Epithelial cell of alveolus of lung (primary cell): ENCODE measurements around the gene BPIFA2. TPM values are rescaled to one million over a fixed set of nuclear protein-coding genes. Genes with fewer than 3 reads are reported as not detected.

ENCODE experiments used
- total RNA-seq: library from RNA; depleted of rRNA; stranded (reverse); fragments of >200 nt; gene quantifications from 2 replicates; pipeline ENCODE4 v1.2.1, GENCODE V29; 2015

The BPIFA2 gene, protein sequence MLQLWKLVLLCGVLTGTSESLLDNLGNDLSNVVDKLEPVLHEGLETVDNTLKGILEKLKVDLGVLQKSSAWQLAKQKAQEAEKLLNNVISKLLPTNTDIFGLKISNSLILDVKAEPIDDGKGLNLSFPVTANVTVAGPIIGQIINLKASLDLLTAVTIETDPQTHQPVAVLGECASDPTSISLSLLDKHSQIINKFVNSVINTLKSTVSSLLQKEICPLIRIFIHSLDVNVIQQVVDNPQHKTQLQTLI
- total RNA-seq = not detected in 2 replicates

DNA sequence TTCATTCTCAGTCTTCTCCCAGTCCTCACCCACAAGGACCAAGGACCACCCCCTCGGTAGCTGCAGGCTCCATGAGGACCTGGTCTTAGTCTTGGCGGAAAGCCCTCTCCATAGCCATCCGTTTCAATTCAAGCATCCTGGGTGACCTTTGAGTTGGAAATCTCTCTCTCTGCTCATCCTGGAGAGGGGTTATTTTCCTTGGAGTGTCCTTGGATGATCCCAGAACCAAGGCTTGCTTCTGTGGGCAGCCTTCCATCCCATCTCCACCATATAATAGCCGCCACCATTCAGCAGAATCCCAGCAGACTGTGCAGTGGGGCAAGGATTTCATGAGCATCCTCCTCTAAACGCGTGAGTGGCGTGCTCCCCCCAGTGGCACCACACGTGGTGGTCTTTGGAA lies at the start of gene BPIFA2:
BPIFA2 (plus strand) TSS at position 301 of the 400 bp plus-strand sequence. CDS start 987 bp downstream, outside the sequence.

DNA sequence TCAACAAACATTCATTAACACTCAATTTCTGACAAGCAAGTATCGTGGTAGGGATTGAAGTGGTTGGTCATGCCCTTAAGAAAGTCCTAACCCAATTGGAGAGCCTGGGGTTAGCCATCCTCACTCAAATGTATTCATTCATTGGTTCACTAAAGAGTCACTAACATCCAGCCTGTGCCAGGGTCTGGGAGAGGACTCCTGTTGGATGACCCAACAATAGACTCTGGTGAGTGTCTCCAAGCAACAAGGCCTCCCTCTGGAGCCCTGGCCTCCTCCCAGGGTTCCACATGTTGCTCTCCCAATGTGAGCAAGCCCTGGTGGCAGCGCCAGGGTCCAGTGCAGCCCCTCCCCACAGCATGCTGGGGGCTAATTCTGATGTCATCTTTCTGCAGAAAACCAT lies 49.1 kb downstream of the BPIFA2 start, which contains the start of gene BPIFA3:
BPIFA3 (plus strand) TSS at position 301 of the 400 bp plus-strand sequence. CDS start 185 bp downstream, outside the sequence.

Other genes with a start within 250 kb of the BPIFA2 start
- not detected in 2 replicates for gene SUN5, start 163.7 kb upstream of the BPIFA2 start, total RNA-seq
- gene BPIFB2, start 160.5 kb upstream of the BPIFA2 start, total RNA-seq = not detected in 2 replicates
- gene BPIFB6, start 136.5 kb upstream of the BPIFA2 start, total RNA-seq = not detected in 2 replicates
- gene BPIFB3, start 114.3 kb upstream of the BPIFA2 start, total RNA-seq = not detected in 2 replicates
- gene BPIFB4, start 88.5 kb upstream of the BPIFA2 start, total RNA-seq = not detected in 2 replicates
- not detected in 2 replicates for gene BPIFA3, start 49.2 kb downstream of the BPIFA2 start, total RNA-seq
- not detected in 2 replicates for gene BPIFA1, start 67.8 kb downstream of the BPIFA2 start, total RNA-seq
- gene BPIFB1, start 115.1 kb downstream of the BPIFA2 start, total RNA-seq = not detected in 2 replicates
- gene CDK5RAP1, start 233.4 kb downstream of the BPIFA2 start, total RNA-seq = 13.8 and 24.8 TPM in 2 replicates